T-helper 1 cell treated with Interleukin-12 subunit alpha and Interleukin-12 subunit beta and Interleukin-4 antibody, amounts not matched to agents 30 μg/mL and 1 μg/mL, for 36 hours (primary cell): ENCODE measurements around the gene ZFHX2.
A peak's percentile ranks its signal among the peaks of the same experiment; 100 is the strongest.

Source experiments
- H3K27ac Mint-ChIP-seq: one replicate; pipeline ENCODE4 v1.8.0; 2021; ENCODE audit warnings: mild to moderate bottlenecking, mixed read lengths
- H3K27me3 Mint-ChIP-seq: one replicate; pipeline ENCODE4 v1.8.0; 2021; ENCODE audit warnings: low read depth, mixed read lengths
- H3K36me3 Mint-ChIP-seq: one replicate; pipeline ENCODE4 v1.8.0; 2021; ENCODE audit warnings: low read depth, mixed read lengths
- H3K4me1 Mint-ChIP-seq: one replicate; pipeline ENCODE4 v1.8.0; 2021; ENCODE audit warnings: low read depth, mixed read lengths
- H3K4me3 Mint-ChIP-seq: one replicate; pipeline ENCODE4 v1.8.0; 2021; ENCODE audit warnings: mild to moderate bottlenecking, moderate library complexity, mixed read lengths
- H3K9me3 Mint-ChIP-seq: one replicate; pipeline ENCODE4 v1.8.0; 2021; ENCODE audit warnings: mixed read lengths

The ZFHX2 gene

DNA sequence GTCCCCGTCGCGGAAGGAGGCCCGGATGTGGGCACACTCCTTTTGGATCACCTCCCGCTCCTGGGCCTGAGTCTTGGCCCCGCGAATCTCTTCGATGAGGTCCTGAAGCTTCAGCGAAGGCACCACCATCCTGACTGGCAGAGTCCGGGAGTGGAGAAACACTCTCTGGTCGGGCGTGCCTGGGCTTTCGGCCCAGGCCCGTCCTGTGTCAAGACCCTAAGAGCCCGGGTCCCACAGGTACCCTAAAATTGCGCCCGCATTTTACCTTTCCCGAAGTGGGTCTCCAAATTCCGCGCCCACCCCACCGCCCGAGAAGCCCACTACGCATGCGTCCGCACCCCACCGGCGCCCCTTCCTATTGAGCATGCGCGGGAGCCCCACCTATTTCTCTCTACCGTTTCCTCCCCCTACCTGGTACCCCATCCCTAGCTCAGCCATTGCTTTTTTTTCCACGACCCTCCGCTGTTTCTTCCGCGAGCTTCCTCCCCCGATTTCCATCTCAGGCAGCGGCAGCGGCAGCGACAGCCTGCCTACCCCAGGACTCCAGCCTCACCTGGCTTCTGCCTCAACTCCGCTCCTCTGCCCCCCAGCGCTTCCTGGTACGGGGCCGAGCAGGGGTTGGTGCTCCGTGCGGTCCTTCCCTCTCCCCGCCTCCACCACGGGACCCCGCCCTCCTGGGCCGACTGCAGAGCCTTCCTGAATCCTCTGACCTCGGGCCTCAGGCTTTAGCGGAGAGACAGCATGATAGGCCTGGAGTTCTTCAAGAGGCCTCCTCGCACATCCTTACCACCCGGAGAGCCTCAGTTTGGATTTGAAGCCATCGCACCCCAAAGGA, 15.8 kb upstream of the ZFHX2 start, which contains the start of gene AP1G2:
Gene AP1G2 (minus strand): TSS at position 606 of the 835 bp plus-strand sequence. CDS start 477 bp downstream, at position 129.
- Mint-ChIP-seq H3K9me3 (no peaks in the 10 kb centered on the region), H3K4me3 (peak within 1 kb of the TSS; percentile 99), H3K27ac (peak within 1 kb of the TSS; percentile 97), H3K27me3 (peaks cover 1% of the 10 kb centered on the region), H3K4me1 (peaks cover 27% of the 10 kb centered on the region), H3K36me3 (peaks cover 19% of the 10 kb centered on the region)

DNA sequence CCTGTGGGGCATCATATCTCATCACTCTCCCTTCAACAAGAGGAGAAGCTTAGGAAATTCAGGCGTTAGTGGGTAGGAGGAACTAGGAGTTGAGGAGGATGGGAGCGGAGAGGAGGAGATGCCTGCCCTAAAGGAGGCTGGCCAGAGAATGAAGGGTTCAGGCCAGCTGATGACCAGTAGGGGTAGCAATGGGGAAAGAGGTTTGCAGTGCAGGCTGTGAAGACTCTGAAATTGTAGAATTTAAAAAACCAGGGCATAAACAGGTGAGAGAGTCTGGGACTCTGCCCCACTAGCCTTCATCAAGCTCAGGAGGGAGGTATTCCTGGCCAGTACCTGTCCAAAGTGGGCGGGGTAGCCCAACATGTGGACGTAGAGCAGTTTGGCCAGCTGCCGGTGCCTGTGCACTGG, 15.2 kb upstream of the ZFHX2 start:
- Mint-ChIP-seq H3K27me3 (no peaks in the 10 kb centered on the region), H3K9me3 (no peaks in the 10 kb centered on the region), H3K4me3 (peak overlapping the region; percentile 99), H3K4me1 (peaks cover 23% of the 10 kb centered on the region), H3K27ac (peak overlapping the region; percentile 35), H3K36me3 (peaks cover 21% of the 10 kb centered on the region)

DNA sequence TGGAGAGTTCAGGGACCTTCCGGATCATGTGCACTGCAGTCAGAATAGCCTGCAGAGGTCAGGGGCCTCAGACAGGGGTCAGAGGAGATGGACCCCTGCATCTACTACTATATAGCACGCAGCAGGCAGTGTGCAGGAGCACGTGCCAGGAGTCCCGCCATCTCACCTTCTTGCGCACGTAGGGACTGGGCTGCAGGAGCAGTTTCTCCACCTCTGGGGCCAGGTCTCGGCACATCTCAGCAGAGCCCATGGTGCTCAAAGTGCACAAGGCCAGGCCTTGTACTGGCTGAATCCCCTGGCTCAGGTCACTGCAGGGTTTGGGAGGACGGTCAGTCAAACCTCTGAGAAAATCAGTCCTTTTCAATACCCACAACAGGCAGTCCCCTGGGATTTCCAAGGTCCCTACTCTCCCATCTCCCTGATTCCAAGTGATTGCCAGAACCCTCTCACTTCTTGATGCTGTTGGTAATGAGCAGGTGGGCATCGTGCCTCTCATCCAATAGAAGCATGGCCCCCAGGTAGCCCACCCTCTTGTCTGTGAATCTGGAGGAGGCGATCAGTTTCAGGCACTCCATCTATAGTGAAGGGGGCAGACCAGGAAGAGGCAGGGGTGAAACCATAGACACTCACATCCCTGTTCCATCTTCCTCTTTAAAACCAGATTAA, 14.7 kb upstream of the ZFHX2 start:
- H3K36me3 Mint-ChIP-seq, result peaks cover 25% of the 10 kb centered on the region
- H3K27ac Mint-ChIP-seq, result peak overlapping the region; percentile 35
- no peaks in the 10 kb centered on the region for H3K27me3 Mint-ChIP-seq
- H3K4me3 Mint-ChIP-seq, result peak overlapping the region; percentile 99
- peaks cover 23% of the 10 kb centered on the region for H3K4me1 Mint-ChIP-seq
- H3K9me3 Mint-ChIP-seq, result no peaks in the 10 kb centered on the region

DNA sequence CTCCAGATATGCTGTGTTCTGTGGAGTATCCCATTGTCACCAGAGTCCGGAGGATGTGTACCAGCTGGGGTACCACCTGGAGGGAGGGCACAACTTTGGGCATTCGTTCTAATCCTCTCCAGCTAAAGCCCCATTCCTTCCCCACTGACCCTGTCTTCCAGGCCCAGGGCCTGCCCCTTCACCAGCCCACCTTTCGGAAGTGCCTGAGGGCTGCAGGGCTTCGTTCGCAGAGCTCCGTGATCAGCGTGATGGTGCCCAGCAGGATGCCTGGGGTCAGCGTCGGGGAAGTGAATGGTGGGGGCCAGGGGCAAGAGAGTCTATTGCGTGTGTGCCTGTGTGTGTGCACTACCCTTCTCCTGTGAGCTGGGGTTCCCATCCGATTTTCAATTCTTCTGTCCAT, 14.1 kb upstream of the ZFHX2 start:
- H3K36me3 Mint-ChIP-seq, result peaks cover 29% of the 10 kb centered on the region
- H3K9me3 Mint-ChIP-seq, result no peaks in the 10 kb centered on the region
- peaks cover 23% of the 10 kb centered on the region for H3K4me1 Mint-ChIP-seq
- no peaks in the 10 kb centered on the region for H3K27me3 Mint-ChIP-seq
- H3K4me3 Mint-ChIP-seq, result peak overlapping the region; percentile 6
- H3K27ac Mint-ChIP-seq, result no peak overlapping the region

DNA sequence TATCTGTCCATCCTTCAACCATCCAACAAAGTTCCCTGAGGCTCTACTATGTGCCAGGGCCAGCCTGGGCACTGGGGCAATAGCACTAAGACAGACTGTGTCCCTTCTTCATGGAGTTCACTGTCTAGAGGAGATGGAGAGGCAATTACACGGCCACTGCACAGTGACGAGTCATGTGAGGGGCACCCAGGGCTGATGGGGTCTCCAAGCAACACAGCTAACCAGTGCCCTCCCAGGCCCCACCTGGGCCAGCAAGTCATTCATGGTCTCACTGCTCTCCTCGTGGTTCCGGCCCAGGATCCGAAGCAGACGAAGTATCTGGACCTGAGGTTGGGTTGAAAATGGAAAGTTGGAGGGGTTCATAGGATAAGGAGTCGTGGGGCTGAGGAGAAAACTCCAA, 13.3 kb upstream of the ZFHX2 start:
- H3K36me3 Mint-ChIP-seq, result peaks cover 33% of the 10 kb centered on the region
- peaks cover 25% of the 10 kb centered on the region for H3K4me1 Mint-ChIP-seq
- H3K27me3 Mint-ChIP-seq, result no peaks in the 10 kb centered on the region
- peak overlapping the region; percentile 19 for H3K4me3 Mint-ChIP-seq
- H3K27ac Mint-ChIP-seq, result peak overlapping the region; percentile 8
- H3K9me3 Mint-ChIP-seq, result no peaks in the 10 kb centered on the region

DNA sequence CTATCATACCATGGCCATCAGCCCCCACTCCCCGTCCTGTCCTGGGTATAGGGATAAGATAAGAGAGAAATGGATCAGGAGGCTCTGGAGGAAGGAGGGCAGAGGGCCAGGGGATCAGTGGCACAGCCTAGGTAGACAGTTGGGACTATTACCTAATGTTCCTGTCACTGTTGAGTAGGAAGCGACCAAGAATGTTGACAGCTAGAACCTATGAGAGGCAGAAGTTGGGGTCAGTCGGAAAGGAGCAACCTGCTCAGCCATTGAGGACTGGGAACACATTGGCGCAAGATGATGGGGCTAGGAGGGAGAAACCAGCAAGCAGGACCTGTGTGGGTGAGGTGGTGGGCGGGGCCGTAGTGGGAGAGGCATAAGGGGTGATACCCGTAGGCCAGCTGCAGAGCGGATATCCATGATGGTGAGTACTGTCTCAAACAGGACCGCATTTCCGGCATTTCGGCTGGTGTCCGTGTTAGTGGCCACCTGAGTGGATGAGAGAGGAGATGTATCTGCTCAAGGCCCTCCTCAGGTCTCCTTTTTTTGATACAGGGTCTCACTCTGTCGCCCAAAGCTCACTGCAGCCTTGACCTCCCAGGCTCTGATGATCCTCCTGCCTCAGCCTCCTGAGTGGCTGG, 12.7 kb upstream of the ZFHX2 start:
- Mint-ChIP-seq H3K4me1 (peaks cover 25% of the 10 kb centered on the region), H3K27me3 (no peaks in the 10 kb centered on the region), H3K9me3 (no peaks in the 10 kb centered on the region), H3K27ac (peak overlapping the region; percentile 8), H3K4me3 (peak overlapping the region; percentile 36), H3K36me3 (peaks cover 38% of the 10 kb centered on the region)

DNA sequence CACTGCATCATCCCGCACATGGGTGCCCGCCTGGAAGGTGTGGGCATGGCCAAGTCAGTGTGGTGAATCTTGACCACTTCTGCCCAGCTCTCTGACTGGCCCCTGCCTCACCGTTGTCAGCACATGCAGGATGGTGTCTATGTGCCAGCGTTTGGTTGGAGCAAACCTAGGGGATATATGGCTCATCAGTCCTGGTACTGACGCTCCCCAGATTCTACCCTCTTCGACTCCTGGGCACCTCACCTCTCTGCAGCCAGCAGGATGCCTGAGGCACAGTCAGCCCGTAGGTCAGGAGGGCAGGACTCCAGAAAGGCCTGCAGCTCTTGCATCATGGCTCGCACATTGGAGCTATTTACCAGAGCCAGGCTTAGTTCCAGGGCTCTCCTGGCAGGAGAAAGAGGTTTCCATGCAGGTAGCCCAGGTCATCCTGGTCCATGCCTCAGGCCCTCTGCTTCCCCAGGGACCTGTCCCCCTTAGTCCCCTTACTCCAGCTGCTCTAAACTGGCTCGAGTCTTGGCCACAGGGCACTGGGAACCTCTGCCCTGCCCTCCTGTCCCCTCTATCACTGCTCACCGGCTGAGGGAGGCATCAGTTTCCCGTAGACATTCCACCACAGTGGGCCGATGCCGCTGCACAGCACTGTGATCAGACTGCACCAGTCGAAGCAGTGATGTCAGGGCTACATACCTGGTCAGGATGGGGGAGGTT, 12.1 kb upstream of the ZFHX2 start:
- Mint-ChIP-seq H3K4me3 (no peak overlapping the region), H3K9me3 (no peaks in the 10 kb centered on the region), H3K27me3 (no peaks in the 10 kb centered on the region), H3K4me1 (peaks cover 23% of the 10 kb centered on the region), H3K27ac (no peak overlapping the region), H3K36me3 (peaks cover 43% of the 10 kb centered on the region)

DNA sequence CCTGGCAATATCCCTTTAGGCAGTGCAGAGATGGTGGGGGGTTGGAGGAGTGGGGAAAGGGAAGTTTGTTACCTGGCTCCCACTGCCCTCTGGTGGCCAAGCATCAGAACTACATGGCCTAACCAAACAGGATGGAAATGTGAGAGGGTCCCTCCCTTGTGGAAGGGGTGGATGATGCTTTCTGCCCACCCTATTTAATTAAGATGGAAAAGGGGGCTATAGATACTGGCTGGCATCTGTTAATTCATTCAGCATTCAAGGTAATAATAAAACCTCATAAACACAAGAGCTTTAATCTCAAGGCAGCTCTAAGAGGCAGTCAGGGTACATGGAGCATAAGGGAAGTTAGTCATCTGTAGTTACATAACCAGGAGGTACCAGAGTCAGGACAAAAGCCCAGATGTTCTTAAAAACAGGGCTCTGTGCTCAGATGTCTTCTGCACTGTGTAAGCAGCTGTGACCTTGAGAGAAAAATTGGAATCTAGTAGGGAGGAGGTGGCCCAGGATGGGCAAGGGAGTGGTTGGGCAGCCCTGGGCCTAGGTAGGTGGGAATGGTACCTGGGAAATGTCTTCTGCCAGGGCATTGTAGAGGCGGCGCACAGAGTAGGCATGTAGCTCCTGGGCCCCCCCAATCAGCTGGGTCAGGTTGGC, 11.4 kb upstream of the ZFHX2 start:
- Mint-ChIP-seq H3K27me3 (no peaks in the 10 kb centered on the region), H3K4me3 (no peak overlapping the region), H3K27ac (peak overlapping the region; percentile 10), H3K4me1 (peaks cover 16% of the 10 kb centered on the region), H3K36me3 (peaks cover 45% of the 10 kb centered on the region), H3K9me3 (no peaks in the 10 kb centered on the region)

DNA sequence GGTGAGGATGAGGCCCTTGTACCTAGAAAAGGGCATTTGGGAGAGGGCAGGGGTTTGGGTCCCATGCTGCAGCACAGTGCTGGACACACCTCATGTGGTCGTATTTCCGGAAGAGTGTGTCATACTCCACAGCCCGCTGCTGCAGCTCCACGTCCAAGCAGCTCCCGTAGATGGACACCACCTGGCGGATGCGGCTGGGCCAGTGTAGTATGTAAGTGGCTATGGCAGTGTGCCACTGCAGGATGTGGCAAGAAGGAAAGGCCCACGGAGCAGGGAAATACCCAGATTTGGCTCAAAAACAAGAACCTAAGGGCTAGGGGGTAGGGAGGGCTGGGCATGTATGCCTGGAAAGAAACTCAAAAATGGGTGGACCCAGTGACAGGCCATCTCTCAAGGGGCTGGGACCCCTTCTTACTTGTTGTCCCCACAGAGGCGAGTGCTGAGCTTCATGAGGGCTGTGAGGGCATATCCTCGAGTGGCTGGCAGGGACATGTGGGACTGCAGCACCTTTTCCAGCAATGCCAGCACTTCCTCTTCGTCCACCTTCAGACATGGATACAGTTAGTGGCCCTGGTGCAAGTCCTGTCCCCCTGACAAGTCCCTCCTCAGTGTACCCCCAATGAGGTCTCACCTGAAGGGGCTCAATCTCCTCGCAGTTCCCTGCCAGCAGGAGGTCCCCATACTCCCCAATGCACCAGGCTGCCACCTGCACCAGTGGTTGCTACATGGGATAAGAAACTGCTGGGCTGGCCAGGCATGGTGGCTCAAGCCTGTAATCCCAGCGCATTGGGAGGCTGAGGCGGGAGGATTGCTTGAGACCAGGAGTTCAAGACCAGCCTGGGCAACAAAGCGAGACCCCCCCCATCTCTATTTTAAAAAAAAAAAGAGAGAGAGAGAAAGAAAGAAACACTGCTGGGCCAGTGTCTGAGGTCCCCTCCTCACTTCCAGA, 10.6 kb upstream of the ZFHX2 start:
- H3K4me3 Mint-ChIP-seq, result no peak overlapping the region
- no peaks in the 10 kb centered on the region for H3K27me3 Mint-ChIP-seq
- H3K9me3 Mint-ChIP-seq, result no peaks in the 10 kb centered on the region
- H3K36me3 Mint-ChIP-seq, result peaks cover 41% of the 10 kb centered on the region
- H3K27ac Mint-ChIP-seq, result no peak overlapping the region
- H3K4me1 Mint-ChIP-seq, result peaks cover 16% of the 10 kb centered on the region

DNA sequence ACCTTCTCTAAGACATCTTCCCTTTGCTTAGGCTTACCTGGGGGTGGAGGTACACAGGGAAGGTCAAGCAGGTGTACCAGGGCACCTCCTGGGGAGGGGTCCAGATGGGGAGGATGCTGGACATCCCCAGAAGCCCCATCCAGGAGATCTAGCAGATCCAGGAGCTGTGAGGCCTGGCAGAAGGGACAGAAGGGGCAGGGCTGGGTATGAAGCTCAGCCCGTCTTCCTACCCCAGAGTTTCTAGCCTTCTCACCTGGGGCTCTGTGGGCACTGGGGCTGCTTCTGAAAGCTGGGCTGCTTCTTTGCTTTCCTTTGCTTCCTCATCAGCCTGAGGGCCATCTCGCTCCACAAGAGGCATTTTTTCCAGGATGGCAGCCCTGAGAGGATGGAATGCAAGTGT, 9.7 kb upstream of the ZFHX2 start:
- Mint-ChIP-seq H3K27ac (no peak overlapping the region), H3K9me3 (no peaks in the 10 kb centered on the region), H3K36me3 (peaks cover 41% of the 10 kb centered on the region), H3K4me1 (peaks cover 18% of the 10 kb centered on the region), H3K27me3 (no peaks in the 10 kb centered on the region), H3K4me3 (no peak overlapping the region)

DNA sequence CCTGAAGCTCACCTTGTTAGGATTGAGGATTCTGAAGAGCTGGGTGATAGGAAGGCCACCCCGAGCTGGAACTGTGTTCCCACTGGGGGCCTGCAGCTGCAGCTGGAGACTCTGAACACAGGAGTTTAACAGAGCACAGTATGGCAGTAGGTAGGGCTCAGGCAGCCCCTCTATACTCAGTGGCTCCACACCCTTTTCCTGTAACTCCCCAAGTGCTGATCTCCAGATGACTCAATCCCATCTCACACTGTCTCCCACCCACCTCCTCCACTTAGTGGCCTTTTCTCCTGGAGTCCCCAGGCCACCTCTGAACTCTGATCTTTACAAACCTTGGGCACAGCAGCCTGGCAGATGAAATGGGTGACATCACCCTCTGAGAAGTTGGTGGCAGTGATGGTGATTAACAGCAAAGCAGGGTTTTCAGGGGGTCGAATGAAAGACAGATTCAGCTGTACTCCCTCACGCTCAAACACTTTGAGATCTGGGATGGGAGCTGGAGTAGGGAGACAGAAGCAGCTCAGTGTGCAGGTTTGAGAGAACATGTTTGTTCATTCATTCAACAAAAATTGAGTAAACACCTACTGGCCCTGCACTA, 8.5 kb upstream of the ZFHX2 start:
- H3K4me3 Mint-ChIP-seq, result no peak overlapping the region
- peaks cover 25% of the 10 kb centered on the region for H3K4me1 Mint-ChIP-seq
- H3K27me3 Mint-ChIP-seq, result no peaks in the 10 kb centered on the region
- no peaks in the 10 kb centered on the region for H3K9me3 Mint-ChIP-seq
- no peak overlapping the region for H3K27ac Mint-ChIP-seq
- peaks cover 37% of the 10 kb centered on the region for H3K36me3 Mint-ChIP-seq

DNA sequence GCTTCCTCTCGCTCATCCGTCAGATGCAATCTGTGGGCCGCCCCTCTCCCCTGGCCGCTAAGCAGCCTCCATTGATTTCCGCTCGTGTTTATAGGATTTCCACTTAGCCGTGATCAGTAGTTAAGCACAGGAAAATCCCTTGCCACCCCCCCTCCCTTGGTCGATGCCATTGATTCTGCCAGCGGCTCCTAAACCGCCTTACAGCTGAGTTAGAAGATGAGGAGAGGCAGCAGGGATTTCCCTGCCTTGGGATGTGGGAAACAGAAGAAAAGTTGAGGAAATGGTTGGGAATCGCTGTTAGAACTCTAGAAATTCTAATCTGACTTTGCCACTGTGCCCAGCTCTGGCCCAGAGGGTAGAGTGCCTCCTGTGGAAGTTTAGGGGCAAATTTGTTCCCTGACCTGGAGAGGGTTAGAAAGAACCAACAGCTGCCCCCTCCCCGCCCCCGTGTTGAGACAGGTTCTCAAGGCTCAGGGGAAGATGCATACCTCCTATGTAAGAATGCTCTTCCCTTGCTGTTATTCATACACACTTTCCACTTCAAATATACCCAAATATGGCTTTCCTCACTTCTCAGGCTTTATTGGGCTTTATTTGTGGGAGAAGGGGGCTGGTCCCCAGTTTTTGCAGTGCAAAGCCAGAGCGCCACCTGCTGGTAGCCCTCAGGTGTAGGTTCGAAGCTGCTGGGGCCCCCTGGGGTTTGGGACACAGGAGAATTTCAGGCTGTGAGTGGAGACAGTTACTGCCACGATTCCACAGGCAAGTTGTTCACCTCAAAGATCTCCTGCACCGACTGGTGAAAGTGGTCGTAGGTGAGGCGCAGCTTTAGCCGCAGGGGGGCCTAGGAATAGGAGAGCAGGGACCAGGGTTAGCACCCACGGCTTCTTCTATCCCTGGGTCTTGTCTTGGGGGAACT, 7.7 kb upstream of the ZFHX2 start:
- Mint-ChIP-seq H3K4me1 (peaks cover 27% of the 10 kb centered on the region), H3K36me3 (peaks cover 30% of the 10 kb centered on the region), H3K4me3 (peak overlapping the region; percentile 5), H3K9me3 (no peaks in the 10 kb centered on the region), H3K27ac (no peak overlapping the region), H3K27me3 (no peaks in the 10 kb centered on the region)
